D721Med (cell line): ENCODE measurements around the gene SNUPN.

Experiments used
- DNase-seq: peaks from one replicate; pipeline ENCODE4 v3.0.0; 2011; ENCODE audit warnings: low spot score; ENCODE audit not compliant: insufficient read length
- FAIRE-seq: peaks from 2 replicates; lab custom pipeline; 2011; peaks lifted over from hg19 to GRCh38; lab: Jason Lieb, UNC
- TF ChIP-seq, protein P1 (sequence below): IDR thresholded peaks from 2 replicates; pipeline ENCODE4 v1.5.1; 2012; ENCODE audit warnings: mild to moderate bottlenecking, control low read depth; ENCODE audit not compliant: insufficient read depth; ENCODE audit errors: missing control alignments

SNUPN gene

DNA sequence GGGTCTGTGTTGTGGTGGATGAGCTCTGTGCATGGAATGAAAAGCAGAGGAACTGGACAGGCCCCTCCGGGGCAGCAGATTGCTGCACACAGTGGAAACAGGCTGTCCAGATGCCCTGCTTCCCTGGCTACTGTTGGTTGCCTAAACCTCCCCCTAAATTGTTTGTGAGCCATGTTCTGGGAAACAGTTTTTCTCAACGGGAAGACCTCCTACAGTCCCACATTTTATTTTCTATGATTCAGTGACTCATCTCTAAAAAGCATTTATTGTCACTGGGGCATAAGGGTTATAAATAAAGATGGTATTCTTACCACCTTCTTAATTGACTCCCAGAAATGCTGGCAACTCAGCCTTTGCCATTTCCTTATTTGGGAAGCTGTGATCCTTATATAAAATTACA is 26.1 kb downstream of the SNUPN start:
- DNase-seq: no peak
- TF ChIP-seq, protein P1, sequence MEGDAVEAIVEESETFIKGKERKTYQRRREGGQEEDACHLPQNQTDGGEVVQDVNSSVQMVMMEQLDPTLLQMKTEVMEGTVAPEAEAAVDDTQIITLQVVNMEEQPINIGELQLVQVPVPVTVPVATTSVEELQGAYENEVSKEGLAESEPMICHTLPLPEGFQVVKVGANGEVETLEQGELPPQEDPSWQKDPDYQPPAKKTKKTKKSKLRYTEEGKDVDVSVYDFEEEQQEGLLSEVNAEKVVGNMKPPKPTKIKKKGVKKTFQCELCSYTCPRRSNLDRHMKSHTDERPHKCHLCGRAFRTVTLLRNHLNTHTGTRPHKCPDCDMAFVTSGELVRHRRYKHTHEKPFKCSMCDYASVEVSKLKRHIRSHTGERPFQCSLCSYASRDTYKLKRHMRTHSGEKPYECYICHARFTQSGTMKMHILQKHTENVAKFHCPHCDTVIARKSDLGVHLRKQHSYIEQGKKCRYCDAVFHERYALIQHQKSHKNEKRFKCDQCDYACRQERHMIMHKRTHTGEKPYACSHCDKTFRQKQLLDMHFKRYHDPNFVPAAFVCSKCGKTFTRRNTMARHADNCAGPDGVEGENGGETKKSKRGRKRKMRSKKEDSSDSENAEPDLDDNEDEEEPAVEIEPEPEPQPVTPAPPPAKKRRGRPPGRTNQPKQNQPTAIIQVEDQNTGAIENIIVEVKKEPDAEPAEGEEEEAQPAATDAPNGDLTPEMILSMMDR: no peak
- no peak for FAIRE-seq

DNA sequence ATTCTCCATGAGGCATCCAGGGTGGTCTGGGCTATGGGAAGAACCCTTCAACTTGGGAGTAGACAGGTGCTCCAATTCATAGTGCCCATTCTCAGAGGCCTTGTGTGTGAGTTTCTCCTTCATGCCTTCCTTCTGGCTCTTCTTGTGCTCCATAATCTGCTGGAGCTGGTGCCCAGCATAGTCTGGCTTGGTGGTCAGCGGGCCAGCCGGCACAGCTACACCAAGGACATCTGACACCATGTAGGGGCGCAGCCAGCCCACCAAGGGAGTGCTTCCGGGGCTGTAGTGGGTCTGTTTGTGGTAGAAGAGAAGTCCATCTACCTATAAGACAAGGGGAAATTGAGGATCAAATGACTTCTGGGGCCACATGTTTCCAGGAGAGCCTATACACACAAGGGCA is 27.2 kb downstream of the SNUPN start:
- FAIRE-seq (no peak), DNase-seq (no peak)
- TF ChIP-seq, protein P1: no peak

DNA sequence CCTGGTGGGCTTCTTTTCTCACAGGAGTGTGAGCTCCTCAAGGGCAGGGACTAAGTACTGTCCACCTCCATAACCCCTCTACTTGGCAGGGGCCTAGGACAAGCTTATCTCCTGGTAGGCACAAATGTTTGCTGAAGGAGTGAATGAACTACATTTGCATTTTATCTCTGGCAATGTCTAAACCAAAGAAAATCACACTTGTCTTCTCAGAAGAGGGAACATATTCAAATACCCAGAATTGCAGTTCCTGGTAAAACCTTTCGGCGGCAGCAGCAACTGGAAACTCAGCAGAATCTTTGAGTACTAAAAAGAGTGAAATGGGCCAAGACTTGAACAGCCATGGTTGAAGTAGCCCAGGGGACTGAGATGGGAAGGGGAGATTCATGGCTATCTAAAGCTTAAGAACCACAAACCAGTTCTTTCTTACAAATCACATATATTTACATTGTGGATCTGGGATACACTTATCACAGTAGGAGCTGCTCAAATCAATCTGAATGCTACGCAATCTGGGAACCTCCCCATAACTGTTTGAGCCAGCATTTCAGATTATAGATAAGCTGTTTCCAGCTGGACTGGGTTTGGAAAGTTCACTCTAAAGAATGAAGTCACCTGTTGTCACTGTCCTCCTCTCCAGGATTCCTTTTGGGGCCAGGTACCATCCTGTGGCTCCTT is 27.7 kb downstream of the SNUPN start:
- no peak for DNase-seq
- FAIRE-seq: no peak

DNA sequence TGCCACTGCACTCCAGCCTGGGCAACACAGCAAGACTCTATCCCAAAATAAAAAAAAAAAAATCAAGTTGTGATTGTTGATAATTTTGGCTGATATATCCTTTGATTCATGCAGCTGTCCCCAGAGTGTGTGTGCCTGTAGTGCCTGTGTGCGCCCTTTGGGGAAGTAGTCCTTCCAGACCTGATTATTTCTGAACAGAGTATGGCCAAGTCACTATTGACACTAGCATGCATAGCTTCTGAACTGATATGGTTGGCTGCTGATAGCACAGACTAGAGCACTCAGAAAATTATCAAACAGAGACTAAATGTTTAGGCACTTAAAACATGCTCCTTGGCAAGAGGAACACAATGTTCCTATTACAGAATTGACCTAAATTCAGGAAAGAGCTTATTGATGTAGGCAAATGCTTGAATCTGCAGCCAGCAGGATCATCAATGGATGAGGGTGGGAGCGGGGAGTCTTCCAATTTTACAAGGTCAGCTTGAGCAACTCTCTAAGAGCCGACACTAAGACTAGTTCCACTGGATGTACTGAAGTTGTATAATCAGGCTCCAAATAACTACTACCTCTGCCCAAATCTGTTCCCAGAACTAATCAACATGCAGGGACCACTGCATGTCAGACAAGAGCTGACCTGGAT is 28.7 kb downstream of the SNUPN start:
- TF ChIP-seq, protein P1: no peak
- no peak for DNase-seq
- no peak for FAIRE-seq

More for the DNA sequence above, 27.7 kb downstream of the SNUPN start:
- TF ChIP-seq, protein P1: no peak

DNA sequence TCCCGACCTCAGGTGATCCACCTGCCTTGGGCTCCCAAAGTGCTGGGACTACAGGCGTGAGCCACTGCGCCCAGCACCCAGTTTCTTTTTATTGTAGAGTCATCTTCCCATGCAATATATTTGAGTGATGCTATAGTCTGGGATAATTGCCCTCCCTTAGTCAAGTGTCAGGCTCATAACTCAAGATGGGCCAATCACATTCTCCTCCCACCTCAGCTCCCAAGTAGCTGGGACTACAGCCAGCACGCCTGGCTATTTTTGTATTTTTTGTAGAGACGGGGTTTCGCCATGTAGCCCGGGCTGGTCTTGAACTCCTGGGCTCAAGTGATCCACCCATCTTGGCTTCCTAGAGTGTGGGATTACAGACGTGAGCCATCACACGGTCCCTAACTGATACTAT is 31.2 kb downstream of the SNUPN start:
- DNase-seq: no peak
- FAIRE-seq: no peak
- TF ChIP-seq, protein P1: no peak

DNA sequence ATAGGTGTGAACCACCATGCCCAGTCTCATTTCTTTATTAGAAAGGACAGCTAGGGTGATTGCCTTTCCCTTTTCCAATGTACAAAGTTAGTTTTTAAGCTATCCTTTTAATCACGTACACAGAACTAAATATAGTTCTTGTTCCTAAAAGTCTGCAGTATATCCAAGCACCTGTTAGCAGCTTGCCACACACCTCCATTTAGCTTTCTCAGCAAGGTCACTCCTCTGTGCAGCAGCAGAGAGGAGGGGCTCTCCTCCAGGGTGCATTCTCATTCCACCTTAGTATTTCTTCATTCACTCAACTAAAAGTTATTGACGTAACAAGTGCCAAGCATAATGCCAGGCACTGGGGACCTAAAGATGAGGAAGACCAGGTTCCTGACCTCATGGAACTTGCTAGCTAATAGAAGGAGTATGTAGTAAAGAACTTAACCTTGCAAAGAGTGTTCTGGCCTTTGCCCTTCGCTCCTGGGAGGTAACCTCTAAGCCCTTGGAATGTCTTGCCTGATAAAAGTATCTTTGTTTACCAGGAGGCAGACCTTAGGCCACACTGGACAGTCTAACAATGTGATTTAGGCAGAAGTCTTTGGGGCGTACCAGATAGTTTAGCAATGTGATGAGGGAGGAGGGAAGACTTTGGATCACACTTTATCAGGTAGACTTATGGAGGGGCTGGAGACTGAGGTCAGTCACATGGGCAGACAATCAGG is 33.7 kb downstream of the SNUPN start:
- TF ChIP-seq, protein P1: no peak
- FAIRE-seq: no peak
- DNase-seq: no peak
